Fibroblast of mammary gland (primary cell): ENCODE data around the gene CHRNA9.
"Not testable (repeated sequence)": the region's sequence is repeated elsewhere in the genome, so short reads cannot be mapped to it uniquely, and the experiment has no call there.

ENCODE experiments used
- DNase-seq: peaks from one replicate; pipeline ENCODE4 v3.0.0-alpha.2; 2010; ENCODE audit warnings: low read depth
- H3K4me3 ChIP-seq: 2 replicates; pipeline ENCODE4 v1.5.1; 2011; ENCODE audit warnings: low read depth, mild to moderate bottlenecking, low read length, moderate library complexity; ENCODE audit not compliant: control insufficient read depth
- CTCF ChIP-seq: conservative IDR thresholded peaks from 2 replicates; pipeline ENCODE4 v1.5.1; 2011; ENCODE audit warnings: low read depth, low read length, inconsistent platforms; ENCODE audit not compliant: control insufficient read depth, insufficient read depth

Gene CHRNA9

GRCh38 chr4:40334591-40335524 is at the start of gene CHRNA9:
Gene CHRNA9, plus strand, starts transcription at chr4:40335333. Its CDS starts 135 bp downstream, at chr4:40335468.
- DNase-seq, result peak; percentile 21
- no peak within 1 kb of the TSS for H3K4me3 ChIP-seq
- TF ChIP-seq CTCF, result no peak

GRCh38 chr4:40285692-40286091 is 49.4 kb upstream of the CHRNA9 start:
- TF ChIP-seq CTCF, result no peak
- no peak for DNase-seq
- no peak overlapping the region for H3K4me3 ChIP-seq

- DNase-seq, result no peak
- no peak for TF ChIP-seq CTCF
Observed at GRCh38 chr4:40288566-40288965, 46.6 kb upstream of the CHRNA9 start.

GRCh38 chr4:40289366-40290188 is 45.6 kb upstream of the CHRNA9 start:
- H3K4me3 ChIP-seq, result no peak overlapping the region
- DNase-seq, result peak; percentile 52
- TF ChIP-seq CTCF, result no peak

More at GRCh38 chr4:40288566-40288965, 46.6 kb upstream of the CHRNA9 start:
- no peak overlapping the region for H3K4me3 ChIP-seq

- H3K4me3 ChIP-seq, result not testable (repeated sequence)
- peak; percentile 85 for DNase-seq
Observed at GRCh38 chr4:40290611-40291186, 44.4 kb upstream of the CHRNA9 start.

GRCh38 chr4:40292313-40292759 is 42.8 kb upstream of the CHRNA9 start:
- H3K4me3 ChIP-seq, result no peak overlapping the region
- TF ChIP-seq CTCF, result no peak
- DNase-seq, result peak; percentile 90
